ENCODE data around the gene CACNA1H. TPM values are rescaled to one million over a fixed set of nuclear protein-coding genes. Genes with fewer than 3 reads are reported as not detected.

The CACNA1H gene
- total and polyA plus RNA-seq, 9 of the 15 experiments (the other 6 are each of a cell fraction or from before 2014, with no cell fraction given): 0.10 to 0.18 TPM; not detected in 7

- no peak for TF ChIP-seq ATF1 (CRISPR knock-in tag; IDR thresholded peaks at IDR 0.05)
- peak; percentile 52 for TF ChIP-seq ATF1 (tag; IDR thresholded peaks at IDR 0.05)
- TF ChIP-seq ZBTB1 (CRISPR knock-in tag; IDR thresholded peaks at IDR 0.05; ENCODE audit: borderline replicate concordance, low read depth): peak; percentile 96
- peak; percentile 60 for TF ChIP-seq USF2 (CRISPR knock-in tag; IDR thresholded peaks at IDR 0.05)
- no peak for TF ChIP-seq HMGXB4 (CRISPR knock-in tag; IDR thresholded peaks at IDR 0.05)
- TF ChIP-seq RBBP5 (IDR thresholded peaks at IDR 0.05; ENCODE audit: borderline replicate concordance, insufficient read depth, low read length, poor library complexity, severe bottlenecking): no peak
- TF ChIP-seq CBX3 (IDR thresholded peaks at IDR 0.05; ENCODE audit: borderline replicate concordance in 1 of 2, low read length in 2 of 2): no peak; a peak in 1 of 3 replicates
- TF ChIP-seq ZNF197 (CRISPR knock-in tag; IDR thresholded peaks at IDR 0.05; ENCODE audit: low read depth): no peak
- TF ChIP-seq BDP1 (IDR thresholded peaks at IDR 0.05; ENCODE audit: insufficient read depth, insufficient read length): no peak
- TF ChIP-seq SRSF1 (IDR thresholded peaks at IDR 0.05; ENCODE audit: low read depth, low read length): no peak
- TF ChIP-seq ZFP30 (CRISPR knock-in tag; IDR thresholded peaks at IDR 0.05; ENCODE audit: borderline replicate concordance): no peak
- TF ChIP-seq RBM14 (IDR thresholded peaks at IDR 0.05; ENCODE audit: borderline replicate concordance, insufficient read depth, low read depth, low read length): no peak
These were observed 15.3 kb upstream of the CACNA1H start (continued) for GRCh38 chr16:1137604-1138003.

All from K562 (cell line).